Activated CD8-positive, alpha-beta memory T cell treated with anti-CD3 and anti-CD28 coated beads for 24 hours (primary cell): Measurements from ENCODE around the gene MYBPC3.

ENCODE experiments used
- DNase-seq: peaks from one replicate; pipeline ENCODE4 v3.0.0-alpha.2; 2020

MYBPC3 gene

DNA sequence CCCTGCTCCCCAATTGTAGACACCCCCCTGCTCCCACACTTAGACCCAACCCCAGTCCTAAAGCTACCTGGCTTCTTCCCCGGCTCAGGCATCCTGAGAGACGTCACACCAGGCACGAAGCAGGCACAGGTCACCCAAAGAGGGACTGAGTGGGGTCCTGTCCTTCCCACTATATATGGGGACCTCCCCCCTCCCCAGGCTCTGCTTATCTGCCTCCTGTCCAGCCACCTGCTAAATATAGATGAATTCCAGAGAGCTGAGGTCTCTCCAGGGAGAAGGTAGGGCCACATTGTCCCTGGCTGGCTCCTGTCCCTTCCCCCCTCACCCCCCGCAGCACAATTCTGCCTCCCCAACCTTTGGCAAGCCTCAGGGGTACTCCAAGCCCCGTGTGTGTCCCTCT is at the start of gene MYBPC3:
Gene MYBPC3, minus strand, starts transcription at position 147 of the 400 bp plus-strand sequence. Its CDS starts 55 bp downstream, at position 92.
- no peak for DNase-seq

DNA sequence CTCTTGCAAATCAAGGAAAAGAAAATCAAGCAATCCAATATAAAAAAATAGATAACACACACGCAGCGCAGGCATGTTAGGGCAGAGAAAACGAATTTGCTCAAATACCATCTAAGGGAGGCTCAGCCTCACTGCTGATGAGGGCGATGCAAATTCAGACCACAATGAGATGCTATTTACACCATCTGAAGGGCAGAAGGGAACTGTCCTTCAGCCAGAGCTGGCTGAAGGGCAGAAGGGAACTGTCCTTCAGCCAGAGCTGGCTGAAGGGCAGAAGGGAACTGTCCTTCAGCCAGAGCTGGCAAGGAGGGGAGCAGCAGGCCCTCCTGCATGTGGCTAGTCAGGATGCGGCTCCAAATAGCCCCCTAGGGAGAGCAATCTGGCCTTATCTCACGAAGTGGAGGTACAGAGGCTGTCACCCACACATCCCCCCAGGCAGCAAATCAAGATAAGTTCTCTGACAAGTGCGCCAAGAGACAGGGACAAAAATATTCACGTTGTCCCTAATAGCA is 48.3 kb upstream of the MYBPC3 start:
- no peak for DNase-seq

DNA sequence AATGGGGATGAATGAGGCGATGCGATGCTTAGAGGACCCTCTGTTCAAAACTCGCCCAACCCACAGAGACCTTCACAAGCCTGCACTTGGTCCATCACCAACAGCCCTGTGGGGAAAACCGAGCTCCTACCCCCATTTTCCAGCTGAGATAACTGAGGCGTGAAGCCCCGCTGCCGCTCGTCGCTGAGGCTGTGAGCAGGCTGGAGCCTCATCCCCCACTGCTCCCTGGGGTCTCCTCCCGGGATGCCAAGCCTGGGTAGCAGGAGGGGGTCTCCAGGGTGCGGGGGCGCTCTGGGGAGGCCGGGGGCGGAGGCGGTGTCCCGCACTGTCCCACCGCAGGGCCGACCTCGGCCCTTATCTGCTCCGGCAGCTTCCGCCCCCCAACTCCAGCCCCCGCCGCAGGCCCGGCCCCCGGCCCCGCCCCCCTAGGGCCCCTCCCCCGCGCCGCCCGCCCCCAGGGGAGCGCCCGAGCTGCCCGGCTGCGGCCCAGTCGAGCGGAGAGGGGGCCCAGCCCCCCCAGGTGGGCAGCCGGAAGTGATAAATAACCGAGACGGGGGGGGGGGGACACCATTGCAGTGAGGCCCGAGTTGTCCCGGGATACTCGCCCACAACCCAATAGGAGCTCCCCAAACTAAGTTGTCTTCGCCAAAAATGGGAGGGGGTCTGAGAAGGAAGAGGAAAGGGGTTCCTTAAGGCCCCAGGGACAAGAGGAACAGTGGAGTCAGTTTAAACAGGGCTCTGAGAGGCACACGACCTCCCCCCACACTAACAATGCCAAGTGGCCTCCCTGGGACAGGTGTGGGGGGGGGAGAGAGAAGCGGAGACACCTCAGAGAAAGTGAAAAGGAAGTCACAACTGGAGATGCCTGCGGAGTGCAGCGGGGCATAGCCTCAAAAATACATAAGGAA is 47.6 kb upstream of the MYBPC3 start:
- DNase-seq: peak; percentile 75

DNA sequence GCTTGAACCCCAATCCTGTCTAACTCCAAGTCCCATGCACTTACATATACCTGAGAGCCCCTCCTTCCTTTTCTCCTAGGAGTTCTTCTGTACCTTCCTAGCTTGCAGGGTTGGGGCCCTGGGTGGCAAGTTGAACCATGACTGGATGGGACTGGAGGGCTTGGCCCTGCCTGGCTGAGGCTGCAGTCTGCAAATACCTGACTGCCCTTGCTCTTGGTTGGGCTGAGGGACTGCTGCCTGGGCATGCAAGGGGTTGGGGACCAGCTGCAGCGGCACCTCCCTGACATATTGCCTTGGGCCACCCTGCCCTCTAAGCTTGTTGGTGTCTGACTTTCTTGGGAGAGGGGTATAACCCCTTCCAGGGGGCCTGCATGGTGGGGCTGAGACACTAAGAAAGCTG is 46.0 kb upstream of the MYBPC3 start:
- DNase-seq: peak; percentile 59

DNA sequence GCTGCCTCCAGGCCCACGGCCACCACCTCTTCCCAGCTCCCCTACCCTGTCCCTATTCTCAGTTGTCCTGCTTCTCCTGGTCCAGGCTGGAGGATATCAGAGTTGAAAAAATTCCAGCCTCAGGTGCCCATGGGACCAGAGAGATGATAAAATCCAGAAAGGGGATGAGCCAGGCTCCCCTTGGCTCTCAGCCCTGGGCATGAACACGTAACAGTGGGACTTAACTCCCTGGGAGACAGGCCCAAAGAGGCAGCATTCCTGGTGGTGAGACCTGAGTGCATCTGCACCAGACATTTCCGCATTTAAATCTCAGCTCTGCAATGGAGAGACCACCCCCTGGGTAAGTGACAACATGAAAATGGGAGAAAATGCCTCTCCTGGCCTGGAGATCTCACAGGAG is 45.5 kb upstream of the MYBPC3 start:
- no peak for DNase-seq

DNA sequence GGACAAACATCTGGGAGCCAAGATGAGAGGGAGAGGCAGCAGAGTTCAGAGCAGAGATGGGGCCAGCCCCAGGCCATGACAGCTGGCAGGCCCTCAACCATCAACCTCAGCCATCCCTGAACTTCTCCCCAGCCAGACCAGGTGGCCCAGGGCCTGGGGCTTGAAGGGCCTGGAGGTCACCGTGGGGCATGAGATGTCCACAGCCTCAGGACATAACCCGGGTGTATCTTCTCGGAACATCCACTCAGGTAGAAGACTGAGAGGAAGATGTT is 43.5 kb upstream of the MYBPC3 start:
- no peak for DNase-seq

DNA sequence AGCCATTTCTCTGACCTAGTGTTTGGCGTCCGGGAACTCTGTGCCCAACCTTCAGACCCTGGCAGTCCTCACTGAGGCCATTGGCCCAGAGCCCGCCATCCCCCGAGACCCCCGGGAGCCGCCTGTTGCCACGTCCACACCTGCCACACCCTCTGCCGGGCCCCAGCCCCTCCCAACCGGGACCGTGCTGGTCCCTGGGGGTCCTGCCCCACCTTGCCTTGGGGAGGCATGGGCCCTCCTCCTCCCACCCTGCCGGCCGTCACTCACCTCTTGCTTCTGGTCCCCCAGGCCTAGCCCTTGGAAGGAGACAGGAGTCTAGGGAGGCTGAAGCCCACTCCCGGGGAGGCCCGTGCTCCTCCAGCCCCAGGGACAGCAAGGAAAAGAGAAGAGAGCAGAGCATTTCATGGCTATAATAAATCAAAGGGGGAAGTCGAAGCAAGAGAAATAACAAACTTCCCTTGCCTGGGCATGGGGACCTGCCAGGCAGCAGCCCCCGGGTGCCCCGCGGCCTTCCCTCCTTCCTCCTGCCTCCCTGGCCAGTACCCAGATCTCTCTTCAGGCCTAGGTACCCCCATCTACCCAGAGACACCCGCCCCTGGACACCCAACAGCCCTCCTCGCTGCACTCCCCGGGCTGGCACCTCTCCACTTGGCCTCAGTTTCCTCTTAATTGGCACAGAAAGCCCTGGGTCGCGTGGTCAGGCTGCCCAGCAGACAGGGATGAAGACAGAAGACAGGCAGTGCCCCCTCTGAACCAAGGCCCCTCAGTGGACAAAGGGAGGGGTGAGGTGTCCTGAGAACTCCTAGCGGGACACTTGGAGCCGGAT is 42.9 kb upstream of the MYBPC3 start:
- peak; percentile 81 for DNase-seq

DNA sequence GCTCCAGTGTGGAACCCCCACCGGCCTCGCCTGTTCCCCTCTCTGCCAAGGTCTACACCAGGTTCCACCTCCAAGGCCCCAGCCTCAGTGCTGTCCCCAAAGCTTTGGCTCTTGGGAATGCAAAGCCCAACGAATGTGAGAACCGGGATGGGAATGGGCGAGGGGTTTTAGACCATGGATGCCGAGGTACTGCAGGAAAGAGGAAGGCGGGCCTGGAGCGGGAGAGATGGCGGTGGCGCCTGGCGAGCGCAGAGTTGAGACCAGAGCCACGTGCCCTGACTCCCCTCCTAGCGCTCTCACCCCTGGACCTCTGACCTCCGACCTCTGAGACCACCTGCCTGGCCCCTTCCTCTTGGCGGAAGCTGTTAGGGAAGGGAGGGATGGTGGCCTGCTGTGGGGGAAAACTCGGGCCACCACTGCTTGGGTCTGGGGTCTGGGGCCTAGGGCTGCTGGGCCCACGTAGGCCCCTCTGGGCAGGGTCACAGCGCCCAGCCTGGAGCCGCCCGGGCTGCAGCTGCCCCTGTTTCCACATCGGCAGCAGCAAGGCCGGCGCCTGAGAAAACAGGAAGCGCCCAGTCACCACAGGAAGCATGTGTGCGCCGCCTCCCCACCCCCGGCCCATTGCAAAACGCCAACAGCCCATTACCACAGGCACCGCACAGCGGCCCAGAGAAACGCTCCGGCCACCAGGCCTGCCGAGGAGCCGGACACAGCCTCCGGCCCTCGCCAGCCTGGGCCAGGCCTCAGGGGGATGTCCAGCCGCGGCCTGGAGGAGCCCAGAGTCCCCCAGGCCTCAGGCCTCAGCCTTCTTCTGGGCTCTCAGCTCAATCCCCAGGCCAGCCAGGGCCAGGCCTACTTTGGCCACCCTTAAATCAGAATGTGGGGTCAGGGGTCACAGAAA is 42.1 kb upstream of the MYBPC3 start:
- peak; percentile 85 for DNase-seq

DNA sequence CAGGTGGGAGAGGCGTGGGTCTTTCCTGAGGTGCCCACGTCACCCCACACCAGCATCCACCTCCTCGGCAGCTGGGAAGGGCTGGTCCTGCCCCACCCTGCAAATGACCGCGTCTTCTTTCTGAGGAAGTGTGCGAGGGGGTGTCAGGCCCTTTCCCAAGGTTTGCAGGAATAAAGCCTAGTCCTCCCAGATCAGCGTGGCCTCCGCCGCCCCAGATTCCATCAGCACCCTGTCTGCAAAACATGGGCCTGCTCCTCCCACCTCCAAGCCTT is 41.5 kb upstream of the MYBPC3 start:
- DNase-seq: no peak

DNA sequence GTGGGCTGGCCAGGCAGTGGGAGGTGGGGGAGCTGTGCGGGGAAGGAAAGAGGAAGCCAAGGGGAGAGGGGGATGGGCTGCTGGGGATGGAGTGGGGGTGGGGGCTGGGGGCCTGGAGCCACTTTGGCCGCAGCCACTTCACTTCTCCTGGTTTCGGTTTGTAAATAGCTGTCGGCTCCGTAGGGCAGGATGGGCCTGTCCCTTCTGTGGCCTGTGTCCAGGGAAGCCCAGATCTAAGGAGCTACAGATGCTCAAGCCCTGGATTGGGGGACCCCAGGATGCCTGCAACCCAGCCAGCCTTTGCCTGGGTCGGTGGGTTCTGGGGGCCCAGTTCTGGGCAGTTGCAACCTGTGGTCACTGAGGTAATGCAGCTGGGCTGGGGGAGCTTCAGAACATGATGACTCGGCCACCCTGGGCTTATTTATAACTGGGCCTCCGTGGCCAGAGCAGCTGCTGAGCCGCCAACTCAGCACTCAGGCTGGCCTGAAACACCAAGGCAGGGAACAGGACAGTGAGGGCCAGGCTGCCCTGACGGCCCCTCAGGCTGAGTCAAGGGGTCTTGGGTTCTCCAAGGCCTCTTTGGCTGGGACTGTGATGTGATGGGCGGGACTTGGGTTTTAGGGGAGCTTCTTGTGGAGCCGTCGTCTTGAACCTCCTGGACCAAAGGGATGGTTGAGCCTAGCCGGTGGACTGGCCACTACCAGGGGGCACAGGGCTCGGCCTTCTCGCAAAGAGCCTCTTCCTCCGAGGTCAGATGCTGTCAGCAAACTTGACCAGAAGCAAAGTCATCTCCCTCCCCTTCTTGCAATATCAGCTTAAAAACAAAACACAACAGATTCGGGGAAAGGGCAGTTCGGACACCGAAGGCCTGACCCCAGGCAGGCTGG is 40.9 kb upstream of the MYBPC3 start:
- DNase-seq: peak; percentile 61

DNA sequence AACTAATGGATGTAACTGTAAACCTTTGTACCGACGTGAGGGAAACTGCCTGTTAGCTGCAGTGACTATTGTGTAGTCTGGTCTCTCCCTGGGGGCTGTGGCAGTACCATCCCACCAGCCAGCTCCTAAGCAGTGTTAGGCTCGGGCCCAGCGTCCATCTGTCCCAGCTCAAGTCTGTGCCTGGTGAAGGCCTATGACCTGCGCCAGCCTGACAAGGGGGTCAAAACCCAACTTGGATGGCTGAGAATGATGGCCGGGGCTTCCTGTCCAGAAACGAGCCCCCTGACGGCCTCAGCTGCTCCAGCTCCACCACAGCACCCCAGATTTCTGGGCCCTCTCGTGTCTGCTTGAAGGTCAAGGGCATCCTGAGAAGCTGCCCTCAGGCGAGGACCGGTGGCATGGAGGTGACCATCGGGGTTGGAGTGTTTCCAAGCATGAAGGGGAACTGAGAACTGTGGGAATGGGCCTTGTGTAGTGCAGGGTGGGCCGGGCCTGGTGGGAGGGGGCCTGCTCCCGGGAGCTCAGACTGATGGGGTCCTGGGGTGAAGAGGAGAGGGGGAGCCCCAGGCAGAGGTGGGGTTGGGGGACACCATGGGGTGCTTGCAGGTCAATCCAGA is 40.2 kb upstream of the MYBPC3 start:
- no peak for DNase-seq

DNA sequence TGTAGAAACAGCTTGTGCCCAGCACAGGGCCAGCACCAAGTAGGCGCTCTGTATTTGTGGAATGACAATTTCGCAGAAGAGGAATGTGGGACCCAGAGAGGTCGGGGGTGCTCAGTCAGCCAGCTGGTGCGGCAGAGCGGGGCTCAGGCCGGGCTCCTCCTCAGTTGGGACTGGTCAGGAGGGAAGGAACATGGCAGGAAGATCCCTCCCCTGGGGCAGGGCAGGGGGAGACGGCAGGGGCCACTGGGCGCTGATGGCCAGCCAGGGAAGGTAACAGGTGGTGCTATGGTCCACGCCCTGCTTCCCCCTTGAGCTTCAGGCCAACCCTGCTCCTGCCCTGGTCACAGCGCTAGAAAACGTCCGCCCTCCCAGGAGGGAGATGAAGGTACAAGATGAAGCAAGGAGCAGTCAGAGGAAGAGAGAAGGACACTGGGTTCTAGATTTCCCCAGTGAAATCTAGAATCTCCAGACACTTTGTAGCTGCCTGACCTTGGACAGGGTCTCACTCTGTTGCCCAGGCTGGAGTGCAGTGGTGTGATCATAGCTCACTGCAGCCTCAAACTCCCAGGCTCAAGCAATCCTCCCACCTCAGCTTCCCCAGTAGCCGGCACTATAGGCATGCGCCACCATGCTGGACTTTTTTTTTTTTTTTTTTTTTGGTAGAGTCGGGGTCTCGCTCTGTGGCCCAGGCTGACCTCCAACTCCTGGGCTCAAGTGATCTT is 39.4 kb upstream of the MYBPC3 start:
- DNase-seq: no peak

DNA sequence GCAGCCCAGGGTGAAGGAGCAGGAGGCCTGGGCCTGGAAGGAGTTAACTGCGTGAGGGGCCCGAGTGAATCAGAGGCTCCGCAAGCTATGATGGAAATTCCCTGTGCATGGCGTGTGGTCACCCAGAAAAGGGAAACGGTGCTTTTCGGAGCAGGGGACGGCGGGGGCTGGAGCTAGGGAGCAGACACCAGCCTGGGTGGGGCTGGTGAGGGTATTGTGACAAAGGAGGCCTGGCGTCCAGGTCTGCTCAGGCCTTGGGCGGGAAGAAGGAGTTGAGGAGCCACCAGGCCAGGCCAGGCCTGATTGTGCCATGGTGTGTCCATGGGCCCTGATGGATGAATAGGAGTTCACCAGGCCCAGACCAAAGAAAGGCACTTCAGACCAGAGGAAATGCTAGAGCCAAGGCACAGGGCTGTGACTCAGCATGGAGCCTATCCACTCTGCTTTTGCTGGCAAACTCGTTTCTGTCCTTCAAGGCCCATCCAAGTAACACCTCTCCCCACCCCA is 38.6 kb upstream of the MYBPC3 start:
- no peak for DNase-seq

DNA sequence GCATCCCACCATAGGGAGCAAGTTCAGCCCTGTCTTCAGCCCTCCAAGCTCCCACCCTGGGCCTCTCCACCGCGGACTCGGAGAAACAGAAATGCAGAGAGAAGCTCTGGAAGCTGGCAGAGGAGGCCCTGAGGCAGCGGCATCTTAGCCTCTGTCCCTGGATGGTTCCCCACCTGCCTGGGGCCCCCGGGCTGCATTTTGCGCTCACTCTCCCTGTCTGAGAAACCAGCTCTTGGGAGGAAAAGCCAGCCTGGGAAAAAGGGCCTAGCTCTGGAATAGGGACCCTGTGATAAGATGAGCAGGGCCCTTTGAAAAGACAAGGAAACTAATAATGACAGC is 37.9 kb upstream of the MYBPC3 start:
- DNase-seq: no peak

DNA sequence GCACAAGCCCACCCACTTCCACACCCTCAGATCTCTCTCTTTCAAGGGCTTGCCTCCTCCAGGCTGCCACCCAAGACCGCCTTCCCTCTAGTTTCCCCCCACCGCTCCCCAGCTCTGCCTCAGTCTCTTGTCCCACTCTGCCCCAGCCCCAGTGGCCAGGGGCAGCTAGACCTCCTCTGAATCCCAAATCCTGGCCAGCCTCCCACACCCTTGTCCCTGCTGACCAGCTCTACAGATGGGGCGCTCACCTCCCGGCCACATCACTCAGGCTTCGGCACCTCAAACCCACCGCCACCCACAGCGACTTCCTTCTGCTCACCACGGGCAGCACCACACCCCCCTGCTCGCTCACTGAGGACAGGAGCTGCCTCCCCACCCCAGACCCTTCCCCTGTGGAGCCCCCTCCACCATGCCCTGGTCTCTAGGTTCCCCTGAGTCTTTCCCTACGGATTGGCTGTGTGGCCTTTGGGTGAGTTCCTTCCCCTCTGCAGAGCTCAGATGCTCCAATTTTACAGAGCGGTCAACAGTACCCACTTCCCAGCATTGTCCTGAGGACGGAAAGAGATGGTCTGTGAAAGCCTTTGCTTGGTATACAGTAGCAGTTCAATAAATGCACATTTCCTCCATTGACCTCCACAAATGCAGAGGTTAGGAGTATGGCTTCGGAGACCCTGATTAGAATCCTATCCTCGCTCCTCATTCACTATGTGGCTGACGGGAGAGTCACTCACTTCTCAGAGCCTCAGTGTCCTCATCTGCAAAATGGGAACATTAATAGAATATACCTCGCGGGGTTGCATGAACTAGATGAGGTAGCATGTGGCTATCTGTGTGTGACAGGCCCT is 37.3 kb upstream of the MYBPC3 start:
- DNase-seq: peak; percentile 57

DNA sequence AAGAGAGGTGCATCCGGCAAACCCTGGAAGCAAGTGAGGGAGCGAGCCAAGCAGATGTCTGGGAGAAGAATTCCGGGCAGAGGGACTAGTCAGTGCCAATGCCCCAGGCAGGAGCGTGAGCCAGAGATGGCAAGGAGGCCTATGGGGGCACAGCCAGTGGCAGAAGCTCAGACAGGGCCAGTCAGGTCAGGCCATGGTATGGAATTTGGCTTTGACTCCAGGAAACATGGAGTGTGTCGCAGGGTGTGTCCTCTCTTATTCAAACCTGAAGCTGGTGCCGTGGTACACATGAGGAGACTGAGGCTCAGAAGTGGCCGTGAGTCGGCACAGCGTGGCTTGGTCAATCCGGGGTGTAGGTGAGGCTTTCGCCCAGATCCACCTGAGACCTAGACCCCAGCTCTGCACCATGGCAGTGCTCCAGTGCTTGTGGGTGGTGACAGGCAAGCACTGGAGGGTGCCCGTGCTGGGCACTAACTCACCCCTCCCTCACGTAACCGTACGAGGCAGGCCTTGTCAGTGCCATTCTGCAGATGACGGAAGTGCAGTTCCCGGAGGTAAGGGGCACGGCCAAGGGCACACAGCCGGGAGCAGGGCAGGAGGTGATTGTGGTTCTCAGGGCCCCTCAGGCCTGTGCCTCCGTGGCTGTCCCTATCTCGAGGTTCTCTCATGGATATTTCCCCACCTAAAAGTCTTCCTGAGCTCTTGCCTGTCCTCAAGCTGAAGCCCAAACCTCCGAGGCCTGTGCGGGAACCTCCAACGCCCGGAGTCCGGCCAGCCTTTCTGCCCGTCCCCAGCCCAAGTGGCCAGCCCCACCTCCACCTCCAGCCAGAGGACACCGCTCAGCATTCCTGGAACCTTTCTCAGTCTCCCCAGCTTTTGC is 36.4 kb upstream of the MYBPC3 start:
- no peak for DNase-seq

DNA sequence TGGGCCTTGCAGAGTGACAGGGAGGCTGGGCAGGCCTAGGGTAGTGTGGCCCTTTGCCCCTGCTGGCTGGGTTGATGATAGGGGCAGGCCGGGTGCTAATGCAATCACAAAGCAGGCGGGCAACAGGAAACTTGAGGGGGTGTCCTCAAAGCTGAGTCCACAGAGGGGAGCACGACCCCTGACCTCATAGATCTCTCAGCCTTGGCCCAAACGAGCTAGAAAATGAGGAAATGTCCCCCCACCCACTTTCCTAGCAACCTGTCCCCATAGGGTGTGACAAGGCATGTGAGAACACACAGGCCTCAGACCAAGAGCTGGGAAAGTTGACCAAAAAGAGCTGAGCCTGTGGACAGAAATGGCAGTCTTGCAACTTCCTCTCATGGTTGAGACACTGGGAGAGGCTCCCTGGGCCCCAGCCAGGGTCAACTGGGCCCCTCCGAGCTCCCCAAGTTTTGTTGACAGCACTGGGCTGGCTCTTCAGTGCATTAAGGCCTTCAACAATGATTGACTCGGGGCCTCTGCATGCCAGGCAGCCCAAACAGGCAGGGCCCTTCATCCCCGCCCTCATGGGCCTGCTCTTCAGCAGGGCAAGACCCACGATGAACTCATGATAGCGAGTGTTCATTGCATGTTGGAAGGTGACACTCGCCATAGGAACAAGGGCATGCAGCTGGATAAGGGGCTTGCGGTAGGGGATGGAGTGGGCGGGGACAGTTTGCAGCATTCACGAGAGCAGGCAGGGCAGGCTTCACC is 35.6 kb upstream of the MYBPC3 start:
- DNase-seq: no peak

DNA sequence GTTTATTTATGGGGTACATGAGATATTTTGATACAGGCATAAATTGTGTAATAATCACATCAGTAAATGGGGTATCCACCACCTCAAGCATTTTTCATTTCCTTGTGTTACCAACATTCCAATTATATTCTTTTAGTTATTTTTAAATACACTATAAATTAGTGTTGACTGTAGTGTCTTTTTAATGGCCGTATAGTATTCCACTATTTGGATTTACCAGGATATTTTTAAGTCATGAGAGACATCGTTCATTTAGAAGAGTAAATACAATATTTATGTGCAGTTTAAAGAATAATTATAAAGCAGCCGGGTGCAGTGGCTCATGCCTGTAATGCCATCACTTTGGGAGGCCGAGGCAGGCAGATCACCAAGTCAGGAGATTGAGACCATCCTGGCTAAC is 32.0 kb upstream of the MYBPC3 start:
- no peak for DNase-seq
